ENCODE results near the gene SLC25A45.

SLC25A45 gene

GRCh38 chr11:65376138-65376713 lies 6.2 kb downstream of the SLC25A45 start:
- H3K4me3 ChIP-seq (ENCODE audit: low read length) = no peak overlapping the region
- no peak overlapping the region for H3K9ac ChIP-seq (ENCODE audit: low read length)
- H3K4me1 ChIP-seq (ENCODE audit: control insufficient read depth, insufficient read depth, low read length) = peaks cover 26% of the 10 kb centered on the region
- no peaks in the 10 kb centered on the region for H3K36me3 ChIP-seq (ENCODE audit: control insufficient read depth, insufficient read depth, low read length)
- no peaks in the 10 kb centered on the region for H3K9me3 ChIP-seq (ENCODE audit: control insufficient read depth, low read length)
- H3K27me3 ChIP-seq (ENCODE audit: control insufficient read depth, insufficient read depth, low read length) = no peaks in the 10 kb centered on the region

- Histone ChIP-seq H3K9me3 (ENCODE audit: control insufficient read depth, low read length) (no peaks in the 10 kb centered on the region), H3K9ac (ENCODE audit: low read length) (no peak overlapping the region), H3K4me1 (ENCODE audit: control insufficient read depth, insufficient read depth, low read length) (peaks cover 23% of the 10 kb centered on the region), H3K27me3 (ENCODE audit: control insufficient read depth, insufficient read depth, low read length) (no peaks in the 10 kb centered on the region), H3K36me3 (ENCODE audit: control insufficient read depth, insufficient read depth, low read length) (no peaks in the 10 kb centered on the region), H3K4me3 (ENCODE audit: low read length) (no peak overlapping the region)
Measured at GRCh38 chr11:65375012-65375411, 7.4 kb downstream of the SLC25A45 start.

GRCh38 chr11:65373839-65374580 lies 8.4 kb downstream of the SLC25A45 start:
- Histone ChIP-seq H3K9ac (ENCODE audit: low read length) (no peak overlapping the region), H3K4me3 (ENCODE audit: low read length) (no peak overlapping the region), H3K9me3 (ENCODE audit: control insufficient read depth, low read length) (no peaks in the 10 kb centered on the region), H3K27me3 (ENCODE audit: control insufficient read depth, insufficient read depth, low read length) (no peaks in the 10 kb centered on the region), H3K36me3 (ENCODE audit: control insufficient read depth, insufficient read depth, low read length) (no peaks in the 10 kb centered on the region), H3K4me1 (ENCODE audit: control insufficient read depth, insufficient read depth, low read length) (peaks cover 26% of the 10 kb centered on the region)

GRCh38 chr11:65370659-65371049 lies 11.8 kb downstream of the SLC25A45 start:
- no peaks in the 10 kb centered on the region for H3K9me3 ChIP-seq (ENCODE audit: control insufficient read depth, low read length)
- H3K27me3 ChIP-seq (ENCODE audit: control insufficient read depth, insufficient read depth, low read length) = no peaks in the 10 kb centered on the region
- peak overlapping the region; percentile 50 for H3K9ac ChIP-seq (ENCODE audit: low read length)
- peak overlapping the region; percentile 20 for H3K4me3 ChIP-seq (ENCODE audit: low read length)
- peaks cover 34% of the 10 kb centered on the region for H3K4me1 ChIP-seq (ENCODE audit: control insufficient read depth, insufficient read depth, low read length)
- no peaks in the 10 kb centered on the region for H3K36me3 ChIP-seq (ENCODE audit: control insufficient read depth, insufficient read depth, low read length)

GRCh38 chr11:65366340-65366773 lies 16.1 kb downstream of the SLC25A45 start:
- Histone ChIP-seq H3K36me3 (ENCODE audit: control insufficient read depth, insufficient read depth, low read length) (no peaks in the 10 kb centered on the region), H3K9ac (ENCODE audit: low read length) (no peak overlapping the region), H3K4me3 (ENCODE audit: low read length) (no peak overlapping the region), H3K9me3 (ENCODE audit: control insufficient read depth, low read length) (no peaks in the 10 kb centered on the region), H3K4me1 (ENCODE audit: control insufficient read depth, insufficient read depth, low read length) (peaks cover 24% of the 10 kb centered on the region), H3K27me3 (ENCODE audit: control insufficient read depth, insufficient read depth, low read length) (no peaks in the 10 kb centered on the region)

- H3K36me3 ChIP-seq (ENCODE audit: control insufficient read depth, insufficient read depth, low read length) = no peaks in the 10 kb centered on the region
- H3K9ac ChIP-seq (ENCODE audit: low read length) = no peak overlapping the region
- no peaks in the 10 kb centered on the region for H3K9me3 ChIP-seq (ENCODE audit: control insufficient read depth, low read length)
- H3K4me3 ChIP-seq (ENCODE audit: low read length) = no peak overlapping the region
- no peaks in the 10 kb centered on the region for H3K27me3 ChIP-seq (ENCODE audit: control insufficient read depth, insufficient read depth, low read length)
- peaks cover 10% of the 10 kb centered on the region for H3K4me1 ChIP-seq (ENCODE audit: control insufficient read depth, insufficient read depth, low read length)
Measured at GRCh38 chr11:65363770-65364169, 18.7 kb downstream of the SLC25A45 start.

- H3K4me3 ChIP-seq (ENCODE audit: low read length) = no peak overlapping the region
- no peaks in the 10 kb centered on the region for H3K36me3 ChIP-seq (ENCODE audit: control insufficient read depth, insufficient read depth, low read length)
- peaks cover 11% of the 10 kb centered on the region for H3K4me1 ChIP-seq (ENCODE audit: control insufficient read depth, insufficient read depth, low read length)
- no peaks in the 10 kb centered on the region for H3K27me3 ChIP-seq (ENCODE audit: control insufficient read depth, insufficient read depth, low read length)
- H3K9ac ChIP-seq (ENCODE audit: low read length) = no peak overlapping the region
- no peaks in the 10 kb centered on the region for H3K9me3 ChIP-seq (ENCODE audit: control insufficient read depth, low read length)
Measured at GRCh38 chr11:65362966-65363365, 19.5 kb downstream of the SLC25A45 start.

GRCh38 chr11:65362320-65362931 lies 20.0 kb downstream of the SLC25A45 start:
- Histone ChIP-seq H3K9me3 (ENCODE audit: control insufficient read depth, low read length) (no peaks in the 10 kb centered on the region), H3K4me3 (ENCODE audit: low read length) (no peak overlapping the region), H3K36me3 (ENCODE audit: control insufficient read depth, insufficient read depth, low read length) (no peaks in the 10 kb centered on the region), H3K4me1 (ENCODE audit: control insufficient read depth, insufficient read depth, low read length) (peaks cover 17% of the 10 kb centered on the region), H3K9ac (ENCODE audit: low read length) (no peak overlapping the region), H3K27me3 (ENCODE audit: control insufficient read depth, insufficient read depth, low read length) (no peaks in the 10 kb centered on the region)

- H3K4me3 ChIP-seq (ENCODE audit: low read length) = no peak overlapping the region
- peaks cover 26% of the 10 kb centered on the region for H3K4me1 ChIP-seq (ENCODE audit: control insufficient read depth, insufficient read depth, low read length)
- no peaks in the 10 kb centered on the region for H3K9me3 ChIP-seq (ENCODE audit: control insufficient read depth, low read length)
- H3K9ac ChIP-seq (ENCODE audit: low read length) = no peak overlapping the region
- no peaks in the 10 kb centered on the region for H3K36me3 ChIP-seq (ENCODE audit: control insufficient read depth, insufficient read depth, low read length)
- H3K27me3 ChIP-seq (ENCODE audit: control insufficient read depth, insufficient read depth, low read length) = peaks cover 20% of the 10 kb centered on the region
Measured at GRCh38 chr11:65357856-65358356, 24.5 kb downstream of the SLC25A45 start.

GRCh38 chr11:65356394-65356972 lies 26.0 kb downstream of the SLC25A45 start:
- Histone ChIP-seq H3K4me1 (ENCODE audit: control insufficient read depth, insufficient read depth, low read length) (peaks cover 26% of the 10 kb centered on the region), H3K4me3 (ENCODE audit: low read length) (no peak overlapping the region), H3K9me3 (ENCODE audit: control insufficient read depth, low read length) (no peaks in the 10 kb centered on the region), H3K36me3 (ENCODE audit: control insufficient read depth, insufficient read depth, low read length) (peaks cover 4% of the 10 kb centered on the region), H3K9ac (ENCODE audit: low read length) (no peak overlapping the region), H3K27me3 (ENCODE audit: control insufficient read depth, insufficient read depth, low read length) (peaks cover 20% of the 10 kb centered on the region)

GRCh38 chr11:65355776-65356393 lies 26.6 kb downstream of the SLC25A45 start:
- H3K9me3 ChIP-seq (ENCODE audit: control insufficient read depth, low read length) = no peaks in the 10 kb centered on the region
- H3K4me3 ChIP-seq (ENCODE audit: low read length) = peak overlapping the region; percentile 1
- peaks cover 26% of the 10 kb centered on the region for H3K4me1 ChIP-seq (ENCODE audit: control insufficient read depth, insufficient read depth, low read length)
- H3K36me3 ChIP-seq (ENCODE audit: control insufficient read depth, insufficient read depth, low read length) = peaks cover 5% of the 10 kb centered on the region
- peaks cover 20% of the 10 kb centered on the region for H3K27me3 ChIP-seq (ENCODE audit: control insufficient read depth, insufficient read depth, low read length)
- H3K9ac ChIP-seq (ENCODE audit: low read length) = peak overlapping the region; percentile 13

Measured in mucosa of stomach (tissue), 1 donor.